ENCODE data around the gene LAIR1. TPM values are rescaled to one million over a fixed set of nuclear protein-coding genes. Genes with fewer than 3 reads are reported as not detected.
"Not testable (repeated sequence)": the region's sequence is repeated elsewhere in the genome, so short reads cannot be mapped to it uniquely, and the experiment has no call there.

Gene LAIR1
- total RNA-seq, 1 donor from 2014 or later, result not detected

GRCh38 chr19:54325631-54326030, 39.1 kb downstream of the LAIR1 start:
- peak; percentile 39 for DNase-seq (ENCODE audit: low spot score)
- Mint-ChIP-seq H3K4me3 (ENCODE audit: unreplicated experiment) (no peak overlapping the region), H3K27ac (ENCODE audit: unreplicated experiment) (no peak overlapping the region), H3K27me3 (ENCODE audit: low read depth) (peaks cover 8% of the 10 kb centered on the region), H3K4me1 (ENCODE audit: low read depth) (no peaks in the 10 kb centered on the region), H3K36me3 (ENCODE audit: low read depth) (no peaks in the 10 kb centered on the region), H3K9me3 (ENCODE audit: low read depth) (peaks cover 11% of the 10 kb centered on the region)
- TF ChIP-seq CTCF (IDR thresholded peaks at IDR 0.05), result no peak

DNA sequence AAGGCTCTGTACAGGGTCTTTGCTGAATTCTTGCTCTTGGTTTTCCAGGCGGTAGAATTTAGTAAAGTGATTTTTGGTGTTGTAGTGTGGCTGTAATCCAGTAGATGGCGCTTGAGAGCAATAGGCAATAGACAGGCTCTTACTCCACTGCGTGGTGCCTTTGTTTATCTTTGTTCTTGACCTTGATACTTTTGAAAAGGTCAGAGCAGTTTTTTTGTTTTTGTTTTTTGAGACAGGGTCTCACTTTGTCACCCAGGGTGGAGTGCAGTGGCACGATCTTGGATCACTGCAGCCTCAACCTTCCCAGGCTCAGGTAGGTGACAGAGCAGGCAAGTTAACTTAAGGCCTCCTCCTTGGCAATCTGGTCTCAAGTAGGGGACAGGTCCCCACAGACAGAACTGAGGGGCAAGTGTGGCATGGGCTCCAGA, 39.5 kb downstream of the LAIR1 start:
- H3K4me3 Mint-ChIP-seq (ENCODE audit: unreplicated experiment), result no peak overlapping the region
- H3K27ac Mint-ChIP-seq (ENCODE audit: unreplicated experiment), result no peak overlapping the region
- no peaks in the 10 kb centered on the region for H3K36me3 Mint-ChIP-seq (ENCODE audit: low read depth)
- peaks cover 12% of the 10 kb centered on the region for H3K27me3 Mint-ChIP-seq (ENCODE audit: low read depth)
- H3K4me1 Mint-ChIP-seq (ENCODE audit: low read depth), result no peaks in the 10 kb centered on the region
- DNase-seq (ENCODE audit: low spot score), result no peak
- TF ChIP-seq CTCF (IDR thresholded peaks at IDR 0.05), result peak; percentile 82
- peaks cover 11% of the 10 kb centered on the region for H3K9me3 Mint-ChIP-seq (ENCODE audit: low read depth)

DNA sequence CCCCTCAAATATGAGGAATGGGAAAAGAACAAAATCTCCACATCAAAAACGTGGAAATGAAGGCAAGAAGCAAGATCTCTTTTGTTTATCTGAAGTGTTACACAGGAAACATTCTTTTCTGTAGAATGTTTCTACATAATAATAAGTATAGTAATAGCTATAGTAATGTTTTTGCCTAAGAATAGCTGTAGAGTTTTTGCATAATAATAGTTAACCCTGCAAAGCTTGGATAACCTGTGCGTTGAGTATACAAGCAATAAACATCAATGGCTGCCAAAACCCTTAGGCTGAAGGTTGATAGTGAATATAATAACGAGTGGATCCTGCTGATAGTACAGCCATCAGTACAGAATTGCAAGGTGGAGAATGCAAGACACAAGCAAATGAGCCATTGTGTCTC, 40.7 kb downstream of the LAIR1 start:
- Mint-ChIP-seq H3K4me3 (ENCODE audit: unreplicated experiment) (no peak overlapping the region), H3K27ac (ENCODE audit: unreplicated experiment) (no peak overlapping the region), H3K4me1 (ENCODE audit: low read depth) (no peaks in the 10 kb centered on the region)

GRCh38 chr19:54322934-54323333, 41.8 kb downstream of the LAIR1 start:
- TF ChIP-seq CTCF (IDR thresholded peaks at IDR 0.05), result peak; percentile 33
- Mint-ChIP-seq H3K9me3 (ENCODE audit: low read depth) (peaks cover 11% of the 10 kb centered on the region), H3K27me3 (ENCODE audit: low read depth) (peaks cover 18% of the 10 kb centered on the region)
- H3K4me1 Mint-ChIP-seq (ENCODE audit: low read depth); H3K36me3 Mint-ChIP-seq (ENCODE audit: low read depth); H3K4me3 Mint-ChIP-seq (ENCODE audit: unreplicated experiment); DNase-seq (ENCODE audit: low spot score); H3K27ac Mint-ChIP-seq (ENCODE audit: unreplicated experiment): not testable (repeated sequence)

More for the DNA sequence above, 40.7 kb downstream of the LAIR1 start:
- TF ChIP-seq CTCF (IDR thresholded peaks at IDR 0.05), result no peak
- Mint-ChIP-seq H3K36me3 (ENCODE audit: low read depth) (no peaks in the 10 kb centered on the region), H3K9me3 (ENCODE audit: low read depth) (peaks cover 11% of the 10 kb centered on the region), H3K27me3 (ENCODE audit: low read depth) (peaks cover 17% of the 10 kb centered on the region)
- DNase-seq (ENCODE audit: low spot score), result no peak

DNA sequence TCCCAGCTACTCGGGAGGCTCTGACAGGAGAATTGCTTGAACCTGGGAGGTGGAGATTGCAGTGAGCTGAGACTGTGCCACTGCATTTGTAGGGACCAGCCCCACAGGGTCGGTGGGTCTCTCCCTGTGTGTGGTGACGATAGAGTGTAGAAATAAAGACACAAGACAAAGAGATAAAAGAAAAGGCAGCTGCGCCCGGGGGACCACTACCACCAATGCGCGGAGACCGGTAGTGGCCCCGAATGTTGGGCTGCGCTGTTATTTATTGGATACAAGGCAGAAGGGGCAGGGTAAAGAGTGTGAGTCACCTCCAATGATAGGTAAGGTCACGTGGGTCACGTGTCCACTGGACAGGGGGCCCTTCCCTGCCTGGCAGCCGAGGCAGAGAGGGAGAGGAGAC, 42.4 kb downstream of the LAIR1 start:
- not testable (repeated sequence) for H3K4me1 Mint-ChIP-seq (ENCODE audit: low read depth); H3K36me3 Mint-ChIP-seq (ENCODE audit: low read depth); H3K4me3 Mint-ChIP-seq (ENCODE audit: unreplicated experiment); DNase-seq (ENCODE audit: low spot score); H3K27ac Mint-ChIP-seq (ENCODE audit: unreplicated experiment)
- peaks cover 11% of the 10 kb centered on the region for H3K9me3 Mint-ChIP-seq (ENCODE audit: low read depth)
- H3K27me3 Mint-ChIP-seq (ENCODE audit: low read depth), result peaks cover 18% of the 10 kb centered on the region

DNA sequence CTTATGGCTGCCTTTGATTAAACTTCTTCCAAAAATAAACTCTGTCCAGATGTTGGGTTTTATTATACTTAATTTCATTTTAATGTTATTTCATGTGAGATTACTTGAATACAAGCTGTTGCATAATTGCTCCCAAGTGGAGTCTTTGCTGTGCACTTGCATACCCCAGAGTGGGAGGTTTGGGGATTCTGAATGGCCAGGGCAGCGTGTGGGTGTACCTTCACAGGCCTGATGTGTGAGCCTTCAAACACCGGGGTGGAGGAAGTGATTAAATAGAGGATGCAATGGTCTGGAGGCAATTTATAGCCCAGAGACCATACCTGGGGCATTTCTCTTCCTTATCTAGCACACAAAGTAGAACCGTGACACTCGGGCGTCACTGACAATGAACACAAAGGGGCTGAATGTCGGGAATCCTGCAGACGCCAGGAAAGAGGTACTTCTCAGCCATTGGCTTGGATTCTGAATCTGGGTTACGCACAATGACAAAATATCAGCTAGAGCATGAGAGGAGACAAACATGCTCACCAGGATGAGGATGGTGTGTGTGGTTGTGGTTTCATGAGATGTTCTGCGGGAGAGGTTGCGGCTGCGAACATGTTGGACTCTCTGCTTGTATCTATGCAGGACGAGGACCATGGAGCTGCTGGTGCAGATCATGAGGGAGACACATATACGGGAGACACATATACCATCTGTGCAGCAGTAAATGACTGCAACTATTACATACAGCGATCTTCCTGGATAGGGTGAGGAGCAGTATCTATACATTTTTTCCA, 44.6 kb downstream of the LAIR1 start:
- Mint-ChIP-seq H3K27me3 (ENCODE audit: low read depth) (peaks cover 21% of the 10 kb centered on the region), H3K4me3 (ENCODE audit: unreplicated experiment) (no peak overlapping the region), H3K36me3 (ENCODE audit: low read depth) (no peaks in the 10 kb centered on the region), H3K27ac (ENCODE audit: unreplicated experiment) (no peak overlapping the region), H3K9me3 (ENCODE audit: low read depth) (peaks cover 11% of the 10 kb centered on the region), H3K4me1 (ENCODE audit: low read depth) (no peaks in the 10 kb centered on the region)
- no peak for TF ChIP-seq CTCF (IDR thresholded peaks at IDR 0.05)
- DNase-seq (ENCODE audit: low spot score), result no peak
